NCI-H2171 treated with DMSO at 0.1 percent for 48 hours (cell line): Measurements from ENCODE around the gene C11orf71.

Experiments
- DNase-seq: peaks from one replicate; lab custom pipeline; 2025; lab: John Stamatoyannopoulos, UW

C11orf71 gene

DNA sequence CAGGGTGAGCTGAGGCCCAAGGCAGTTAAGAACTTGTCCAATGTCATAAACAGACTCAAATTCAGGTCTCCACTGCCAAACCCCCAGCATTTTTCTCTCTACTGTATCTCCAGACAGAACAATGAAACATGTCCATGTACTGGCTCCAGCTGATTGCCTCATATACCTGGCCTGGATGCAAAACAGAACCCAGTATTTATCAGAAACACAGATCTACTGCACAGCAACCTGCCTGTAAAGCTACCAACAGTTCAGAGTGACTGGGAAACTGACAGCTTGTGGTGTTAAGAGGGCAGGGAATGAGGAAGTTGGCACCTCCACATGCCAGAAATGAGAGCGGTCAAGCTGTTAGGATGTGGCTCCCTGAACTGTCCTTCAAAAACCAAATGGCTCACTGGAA lies 41.6 kb downstream of the C11orf71 start:
- no peak for DNase-seq

DNA sequence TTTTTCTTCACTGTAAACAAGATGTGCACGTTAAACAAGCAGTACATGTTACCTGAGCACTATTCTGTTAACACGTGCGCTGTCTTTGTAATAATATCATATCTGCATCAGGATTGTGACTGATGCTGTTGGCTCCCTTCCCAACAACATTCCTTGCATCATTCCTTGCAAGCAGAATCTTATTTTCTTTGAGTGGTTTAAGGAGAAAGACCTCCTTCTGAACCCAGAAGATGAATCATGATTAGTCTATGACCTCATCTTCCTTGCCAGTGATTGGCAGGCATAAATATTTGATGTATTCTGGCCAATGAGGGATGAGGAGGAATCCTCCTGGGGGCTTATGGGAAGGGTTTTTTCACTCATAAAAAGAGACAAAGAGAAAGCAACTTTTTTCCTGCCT lies 46.2 kb downstream of the C11orf71 start:
- no peak for DNase-seq

GRCh38 chr11:114353443-114353842 lies 46.9 kb downstream of the C11orf71 start:
- no peak for DNase-seq

GRCh38 chr11:114350022-114350421 lies 50.3 kb downstream of the C11orf71 start:
- DNase-seq, result no peak
